Measurements from ENCODE around the gene RNFT2. TPM values are rescaled to one million over a fixed set of nuclear protein-coding genes. Genes with fewer than 3 reads are reported as not detected.

Gene RNFT2
- total and polyA plus RNA-seq, 7 donors = 0.04 to 0.64 (median 0.36) TPM

DNA sequence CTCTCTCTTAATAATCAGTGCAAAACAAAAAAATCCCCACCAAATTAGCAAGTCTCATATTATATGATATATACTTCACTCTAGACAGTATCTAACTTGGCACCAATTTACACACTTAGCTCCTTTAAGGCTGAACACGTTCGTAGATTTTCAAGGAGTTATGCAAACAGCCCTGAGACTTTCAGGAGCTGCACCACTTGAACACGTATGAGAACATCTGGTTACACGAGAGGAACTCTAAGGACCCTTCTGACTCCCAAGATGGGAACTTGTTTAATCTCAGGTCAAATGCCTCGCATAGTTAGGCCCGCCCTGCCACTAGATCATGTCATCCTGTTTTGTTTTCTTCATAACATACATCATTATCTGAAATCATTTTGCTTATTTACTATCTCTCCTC, 10.2 kb upstream of the RNFT2 start:
- intact Hi-C loops (cut with DNase I) = no loop called here
- H3K4me3 ChIP-seq = no peak overlapping the region
- no peaks in the 10 kb centered on the region for H3K27me3 ChIP-seq (ENCODE audit: insufficient read depth in 3 of 3, low read length in 2 of 3)
- no peak overlapping the region for H3K27ac ChIP-seq
- H3K9me3 ChIP-seq = no peaks in the 10 kb centered on the region
- no peak for DNase-seq
- ATAC-seq = no peak
- H3K4me1 ChIP-seq = no peaks in the 10 kb centered on the region
- no peak for TF ChIP-seq CTCF (IDR thresholded peaks at IDR 0.05)
- 63 to 66% (median 63%) methylated on average over 6 of the region's 6 CpGs for WGBS, 3 donors
- peaks cover 0 to 33% of the 10 kb centered on the region in 2 donors for H3K36me3 ChIP-seq (ENCODE audit: insufficient read depth in 1 of 2, low read depth in 1 of 2)

GRCh38 chr12:116731801-116732200, 6.3 kb upstream of the RNFT2 start:
- WGBS, 3 donors = 89 to 91% (median 90%) methylated on average over 3 of the region's 3 CpGs
- H3K4me3 ChIP-seq = no peak overlapping the region
- no peaks in the 10 kb centered on the region for H3K9me3 ChIP-seq
- H3K27me3 ChIP-seq (ENCODE audit: insufficient read depth in 3 of 3, low read length in 2 of 3) = no peaks in the 10 kb centered on the region
- H3K4me1 ChIP-seq = peaks cover 6% of the 10 kb centered on the region
- DNase-seq = no peak
- intact Hi-C loops (cut with DNase I) = no loop called here
- no peak for TF ChIP-seq CTCF (IDR thresholded peaks at IDR 0.05)
- peaks cover 0 to 56% of the 10 kb centered on the region in 2 donors for H3K36me3 ChIP-seq (ENCODE audit: insufficient read depth in 1 of 2, low read depth in 1 of 2)
- no peak overlapping the region for H3K27ac ChIP-seq
- ATAC-seq = no peak

- H3K4me3 ChIP-seq = no peak overlapping the region
- no peak overlapping the region for H3K27ac ChIP-seq
- H3K27me3 ChIP-seq (ENCODE audit: insufficient read depth in 3 of 3, low read length in 2 of 3) = no peaks in the 10 kb centered on the region
- DNase-seq (no peak), ATAC-seq (no peak)
- H3K9me3 ChIP-seq = no peaks in the 10 kb centered on the region
- 90 to 94% (median 91%) methylated on average over 5 of the region's 5 CpGs for WGBS, 3 donors
- peaks cover 0 to 54% of the 10 kb centered on the region in 2 donors for H3K36me3 ChIP-seq (ENCODE audit: insufficient read depth in 1 of 2, low read depth in 1 of 2)
- peaks cover 13% of the 10 kb centered on the region for H3K4me1 ChIP-seq
- intact Hi-C loops (cut with DNase I) = no loop called here
- no peak for TF ChIP-seq CTCF (IDR thresholded peaks at IDR 0.05)
Measured at GRCh38 chr12:116734156-116734768, 3.9 kb upstream of the RNFT2 start.

DNA sequence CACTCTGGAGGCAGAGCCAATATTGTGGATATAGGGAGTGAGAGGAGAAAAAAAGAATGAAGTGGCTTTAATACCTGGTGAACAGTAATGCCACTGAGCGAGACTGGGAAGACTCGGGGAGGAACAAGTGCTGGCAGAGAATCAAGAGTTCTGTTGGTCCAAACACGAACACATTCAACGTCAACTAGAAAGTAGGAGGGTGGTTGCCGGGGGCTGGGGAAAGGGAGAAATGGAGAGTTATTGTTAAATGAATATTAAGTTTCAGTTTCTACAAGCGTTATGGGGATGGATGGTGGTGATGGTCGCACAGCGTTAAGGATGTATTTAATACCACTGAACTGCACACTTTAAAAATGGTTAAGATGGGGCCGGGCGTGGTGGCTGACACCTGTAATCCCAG, 3.0 kb upstream of the RNFT2 start:
- H3K36me3 ChIP-seq (ENCODE audit: insufficient read depth in 1 of 2, low read depth in 1 of 2) = peaks cover 0 to 46% of the 10 kb centered on the region in 2 donors
- TF ChIP-seq CTCF (IDR thresholded peaks at IDR 0.05) = no peak
- 81 to 86% (median 85%) methylated on average over 10 of the region's 10 CpGs for WGBS, 3 donors
- intact Hi-C loops (cut with DNase I) = loop anchor here in 1 of 2 donors (5.0 kb wide), 1 partner anchor 82 kb away; no protein-coding TSS in a partner anchor
- DNase-seq (no peak), ATAC-seq (no peak)
- no peaks in the 10 kb centered on the region for H3K9me3 ChIP-seq
- peaks cover 13% of the 10 kb centered on the region for H3K4me1 ChIP-seq
- no peaks in the 10 kb centered on the region for H3K27me3 ChIP-seq (ENCODE audit: insufficient read depth in 3 of 3, low read length in 2 of 3)
- no peak overlapping the region for H3K4me3 ChIP-seq
- no peak overlapping the region for H3K27ac ChIP-seq
